Adipose tissue (tissue), 3 donors: Measurements from ENCODE around the gene SMIM14. TPM values are rescaled to one million over a fixed set of nuclear protein-coding genes. Genes with fewer than 3 reads are reported as not detected.
A peak's percentile ranks its signal among the peaks of the same experiment; 100 is the strongest.
"Not testable (repeated sequence)": the region's sequence is repeated elsewhere in the genome, so short reads cannot be mapped to it uniquely, and the experiment has no call there.

Source experiments
- H3K27ac ChIP-seq: one replicate; pipeline ENCODE4 v1.5.1; 2013; ENCODE audit warnings: low read depth, low read length
- WGBS, 3 donors: extraction: QIAGEN DNeasy Blood & Tissue Kit; methylation state at CpG; one replicate each; pipeline ENCODE4 v1.1.7; 2013; 5-methylcytosine and 5-hydroxymethylcytosine counted together
- polyA plus RNA-seq, 3 donors: library from polyadenylated mRNA; stranded (reverse); fragments of 200-250 nt; gene quantifications; one replicate each; pipeline ENCODE4 v1.2.3, GENCODE V29; 2013
- donor health status: healthy with polysubstance abuse.
- donor health status: Bipolar disorder and iron deficiency.
- donor health status: healthy.

SMIM14 gene
- polyA plus RNA-seq, 3 donors: 15.7 to 47.2 (median 25.3) TPM

- WGBS, 3 donors: 86 to 96% (median 93%) methylated on average over 3 of the region's 3 CpGs
- no peak overlapping the region for H3K27ac ChIP-seq
Measured at GRCh38 chr4:39548425-39549067, 90.1 kb downstream of the SMIM14 start.

- 9 to 28% (median 24%) methylated on average over 1 of the region's 1 CpG for WGBS, 3 donors
Measured at GRCh38 chr4:39544580-39545315, 93.9 kb downstream of the SMIM14 start.

GRCh38 chr4:39544080-39544479 lies 94.6 kb downstream of the SMIM14 start:
- H3K27ac ChIP-seq: not testable (repeated sequence)
- 72 to 94% (median 92%) methylated on average over 4 of the region's 4 CpGs for WGBS, 3 donors

More at GRCh38 chr4:39544580-39545315, 93.9 kb downstream of the SMIM14 start:
- H3K27ac ChIP-seq: no peak overlapping the region

DNA sequence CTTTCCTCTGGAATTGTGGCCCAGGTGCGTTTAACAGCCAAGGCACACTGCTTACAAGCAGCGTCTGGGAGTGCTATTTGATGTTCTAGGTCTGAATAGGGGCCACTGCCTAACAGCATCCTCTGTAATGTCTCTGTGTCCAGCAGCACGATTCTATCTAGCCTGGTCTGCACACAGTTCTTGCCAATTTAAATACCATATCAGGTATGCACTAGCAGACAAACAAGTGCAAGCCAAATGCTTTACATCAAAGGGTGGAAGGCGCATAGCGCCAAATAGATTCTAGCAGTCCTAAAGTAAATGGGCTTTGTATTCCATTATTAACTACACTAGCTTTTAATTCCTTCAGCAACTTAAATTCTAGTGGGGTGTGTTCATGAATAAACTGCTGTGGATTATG lies 95.6 kb downstream of the SMIM14 start:
- WGBS, 3 donors: 38 to 85% (median 82%) methylated on average over 5 of the region's 5 CpGs
- H3K27ac ChIP-seq: no peak overlapping the region

GRCh38 chr4:39542611-39543012 lies 96.1 kb downstream of the SMIM14 start:
- WGBS, 3 donors: 22 to 79% (median 76%) methylated on average over 4 of the region's 4 CpGs

GRCh38 chr4:39541987-39542610 lies 96.6 kb downstream of the SMIM14 start:
- 30 to 70% (median 64%) methylated on average over 7 of the region's 7 CpGs for WGBS, 3 donors
- no peak overlapping the region for H3K27ac ChIP-seq

More at GRCh38 chr4:39542611-39543012, 96.1 kb downstream of the SMIM14 start:
- no peak overlapping the region for H3K27ac ChIP-seq

- 54 to 98% (median 97%) methylated on average over 5 of the region's 5 CpGs for WGBS, 3 donors
- H3K27ac ChIP-seq: no peak overlapping the region
Measured at GRCh38 chr4:39539089-39539611, 99.5 kb downstream of the SMIM14 start.

GRCh38 chr4:39533541-39533940 lies 105.1 kb downstream of the SMIM14 start:
- H3K27ac ChIP-seq: no peak overlapping the region
- 96 to 100% (median 98%) methylated on average over 5 of the region's 5 CpGs for WGBS, 3 donors

GRCh38 chr4:39532237-39532636 lies 106.4 kb downstream of the SMIM14 start:
- WGBS, 3 donors: 82 to 100% (median 84%) methylated on average over 3 of the region's 3 CpGs
- H3K27ac ChIP-seq: not testable (repeated sequence)

DNA sequence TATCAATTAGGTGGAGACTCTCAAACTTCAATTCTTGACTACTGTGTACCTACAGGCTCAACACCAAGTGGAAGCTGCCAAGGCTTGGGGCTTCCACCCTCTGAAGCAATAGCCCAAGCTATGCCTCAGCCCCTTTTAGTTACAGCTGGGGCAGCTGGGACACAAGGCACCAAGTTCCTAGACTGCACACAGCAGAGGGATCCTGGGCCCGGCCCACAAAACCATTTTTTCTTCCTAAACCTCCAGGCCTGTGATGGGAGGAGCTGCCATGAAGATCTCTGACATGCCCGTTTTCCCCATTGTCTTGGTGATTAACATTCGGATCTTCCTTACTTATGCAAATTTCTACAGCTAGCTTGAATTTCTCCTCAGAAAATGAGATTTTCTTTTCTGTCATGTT lies 108.0 kb downstream of the SMIM14 start:
- H3K27ac ChIP-seq: no peak overlapping the region
- WGBS, 3 donors: 96 to 99% (median 97%) methylated on average over 3 of the region's 3 CpGs

- no peak overlapping the region for H3K27ac ChIP-seq
Measured at GRCh38 chr4:39529534-39529933, 109.1 kb downstream of the SMIM14 start.

DNA sequence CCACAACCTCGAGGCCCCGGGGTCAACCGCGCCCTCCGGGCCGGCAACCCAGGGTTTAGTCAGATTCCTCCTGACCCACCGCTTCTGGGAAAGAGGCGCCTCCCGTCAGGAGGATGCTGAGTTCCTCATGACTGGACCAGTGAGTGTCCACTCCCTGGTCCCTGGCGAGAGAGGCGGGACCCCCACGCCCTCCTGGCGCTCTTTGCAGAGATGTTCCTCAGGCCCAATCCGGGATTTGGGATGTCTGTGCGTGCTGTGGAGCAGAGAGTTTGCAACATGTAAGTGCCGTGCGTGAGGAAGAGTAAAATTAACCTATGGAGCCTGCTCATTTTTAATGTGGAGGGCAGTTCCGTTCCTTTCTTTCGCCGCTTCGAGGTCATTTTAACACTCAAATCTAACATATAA lies 110.6 kb downstream of the SMIM14 start:
- WGBS, 3 donors: 1 to 2% (median 2%) methylated on average over 21 of the region's 21 CpGs
- H3K27ac ChIP-seq: peak overlapping the region; percentile 94

More at GRCh38 chr4:39529534-39529933, 109.1 kb downstream of the SMIM14 start:
- WGBS, 3 donors: 49 to 93% (median 89%) methylated on average over 2 of the region's 2 CpGs

GRCh38 chr4:39527296-39528060 lies 111.2 kb downstream of the SMIM14 start, which contains the start of gene UGDH:
UGDH (minus strand) TSS chr4:39527439; CDS start chr4:39521512, 5,927 bp downstream.
- WGBS, 3 donors: 0% methylated on average over 58 to 73 of the region's 73 CpGs
- peak within 1 kb of the TSS; percentile 94 for H3K27ac ChIP-seq

- peak overlapping the region; percentile 51 for H3K27ac ChIP-seq
- 0 to 1% (median 1%) methylated on average over 33 of the region's 33 CpGs for WGBS, 3 donors
Measured at GRCh38 chr4:39526765-39527295, 111.8 kb downstream of the SMIM14 start.

- H3K27ac ChIP-seq: peak overlapping the region; percentile 51
- 6 to 28% (median 22%) methylated on average over 9 of the region's 9 CpGs for WGBS, 3 donors
Measured at GRCh38 chr4:39525822-39526690, 112.6 kb downstream of the SMIM14 start.

GRCh38 chr4:39524161-39524957 lies 114.3 kb downstream of the SMIM14 start:
- WGBS, 3 donors: 46 to 86% (median 85%) methylated on average over 7 of the region's 7 CpGs
- H3K27ac ChIP-seq: no peak overlapping the region
